SK-N-DZ (cell line): ENCODE results near the gene RPL15.

Experiments used
- DNase-seq: peaks from one replicate; pipeline ENCODE4 v3.0.0-alpha.2; 2015; ENCODE audit warnings: low spot score

Gene RPL15

GRCh38 chr3:23928524-23928923 is 11.6 kb downstream of the RPL15 start:
- DNase-seq: no peak

- no peak for DNase-seq
These were observed 14.7 kb downstream of the RPL15 start for GRCh38 chr3:23931597-23931996.

GRCh38 chr3:23932571-23932970 is 15.6 kb downstream of the RPL15 start:
- no peak for DNase-seq

GRCh38 chr3:23934253-23934652 is 17.3 kb downstream of the RPL15 start:
- no peak for DNase-seq

GRCh38 chr3:23937296-23937695 is 20.4 kb downstream of the RPL15 start:
- no peak for DNase-seq

GRCh38 chr3:23938688-23939087 is 21.8 kb downstream of the RPL15 start:
- DNase-seq: no peak

- no peak for DNase-seq
These were observed 23.8 kb downstream of the RPL15 start for GRCh38 chr3:23940775-23941174.

DNA sequence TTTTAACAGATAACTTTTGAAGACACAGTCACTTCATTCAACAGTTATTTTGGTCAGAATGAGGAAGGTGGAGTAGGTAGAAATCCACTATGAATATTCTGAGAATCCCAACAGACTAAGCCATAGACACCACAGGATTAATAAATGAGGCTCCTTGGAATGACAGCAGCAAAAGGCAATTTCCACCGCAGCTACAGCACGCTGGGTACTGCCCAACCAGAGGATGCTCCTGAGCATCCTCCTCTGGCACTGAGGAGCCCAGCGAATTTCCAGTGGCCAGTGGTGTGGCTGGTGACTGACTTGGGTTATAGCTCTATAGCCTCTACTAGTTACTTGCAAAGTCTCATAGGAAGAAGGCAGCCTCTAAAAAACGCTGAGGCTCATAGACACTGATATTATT is 24.5 kb downstream of the RPL15 start:
- DNase-seq: no peak

DNA sequence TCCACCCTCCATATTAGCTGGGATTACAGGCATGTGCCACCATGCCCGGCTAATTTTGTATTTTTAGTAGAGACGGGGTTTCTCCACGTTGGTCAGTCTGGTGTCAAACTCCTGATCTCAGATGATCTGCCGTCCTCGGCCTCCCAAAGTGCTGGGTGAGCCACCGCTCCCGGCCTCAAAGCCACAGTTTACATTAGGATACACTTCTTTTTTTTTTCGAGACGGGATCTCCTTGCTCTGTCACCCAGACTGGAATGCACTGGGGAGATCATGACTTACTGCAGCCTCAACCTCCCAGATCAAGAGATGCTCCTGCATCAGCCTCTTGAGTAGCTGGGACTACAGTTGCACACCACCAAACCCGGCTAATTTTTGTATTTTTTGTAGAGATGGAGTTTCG is 25.6 kb downstream of the RPL15 start:
- no peak for DNase-seq

- DNase-seq: no peak
These were observed 27.3 kb downstream of the RPL15 start for GRCh38 chr3:23944007-23944783.

- DNase-seq: peak; percentile 93
These were observed 28.1 kb downstream of the RPL15 start, which contains the start of gene NR1D2 for GRCh38 chr3:23944861-23945662. NR1D2 (plus strand) TSS chr3:23945286; CDS start chr3:23945579, 293 bp downstream.

DNA sequence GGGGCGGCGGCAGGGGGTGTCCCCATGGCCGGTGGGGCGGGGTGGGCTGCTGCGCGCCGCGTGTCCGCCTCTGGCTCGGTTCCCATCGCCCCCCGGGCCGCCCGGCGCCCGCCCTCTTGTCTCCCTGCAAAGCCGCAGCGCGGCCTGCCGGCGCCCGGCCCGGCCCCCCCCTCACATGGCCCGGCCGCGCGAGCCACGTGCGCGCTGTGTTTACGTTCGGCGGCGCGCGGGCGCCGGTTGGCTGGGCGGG is 28.7 kb downstream of the RPL15 start:
- DNase-seq: no peak

DNA sequence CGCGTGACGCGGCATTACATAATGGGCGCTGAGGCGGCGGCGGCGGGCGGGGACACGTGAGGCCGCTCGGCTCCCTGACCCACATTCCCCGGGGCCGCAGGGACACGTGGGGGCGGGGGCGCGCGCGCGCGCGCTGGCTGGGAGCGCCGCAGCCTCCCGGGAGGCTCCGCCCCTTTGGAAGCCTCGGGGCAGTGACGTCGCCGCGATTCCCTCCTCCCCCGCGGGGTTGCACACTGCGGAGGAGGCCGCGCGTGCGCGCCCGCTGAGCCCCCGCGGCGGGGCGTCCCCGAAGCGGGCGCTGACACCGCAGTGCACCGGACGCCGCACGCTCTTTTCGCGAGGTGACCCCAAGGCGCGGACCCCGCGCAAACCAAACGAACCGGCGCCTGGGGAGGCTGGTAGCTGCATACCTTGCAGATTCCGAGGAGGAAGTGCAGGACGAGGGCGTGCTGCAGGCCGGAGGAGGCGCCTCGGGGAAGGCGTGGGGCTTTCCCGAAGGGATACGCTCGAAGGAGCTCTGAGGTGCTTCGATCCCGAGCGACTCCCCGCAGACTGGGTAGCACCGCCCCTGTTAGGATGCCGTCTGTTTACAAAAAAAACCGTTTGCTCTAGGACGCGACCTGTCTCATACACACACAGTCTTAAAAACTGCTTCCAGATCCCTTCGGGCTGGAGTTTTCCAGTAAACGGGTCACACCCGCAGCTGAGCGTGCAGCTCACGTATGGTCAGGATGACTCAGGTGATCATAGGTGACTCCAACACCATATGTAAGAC is 29.2 kb downstream of the RPL15 start:
- DNase-seq: peak; percentile 97

DNA sequence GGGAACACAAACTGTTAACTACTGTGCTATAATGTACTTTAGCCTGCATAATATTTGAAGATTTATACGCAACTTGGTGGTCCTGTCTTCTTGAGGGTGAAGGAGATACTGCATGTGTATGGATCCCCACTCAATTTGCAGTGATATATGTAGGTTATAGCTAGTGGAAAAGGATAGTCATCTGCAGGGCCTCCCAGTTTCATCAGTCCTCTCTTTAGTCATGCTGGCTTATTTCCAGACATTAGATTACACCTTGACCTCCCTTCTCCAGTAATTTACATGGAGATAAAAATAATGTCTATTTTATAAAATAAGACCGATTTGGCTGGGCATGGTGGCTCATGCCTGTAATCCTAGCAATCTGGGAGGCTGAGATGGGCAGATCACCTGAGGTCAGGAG is 31.8 kb downstream of the RPL15 start:
- DNase-seq: no peak

- no peak for DNase-seq
These were observed 32.9 kb downstream of the RPL15 start for GRCh38 chr3:23949784-23950183.

DNA sequence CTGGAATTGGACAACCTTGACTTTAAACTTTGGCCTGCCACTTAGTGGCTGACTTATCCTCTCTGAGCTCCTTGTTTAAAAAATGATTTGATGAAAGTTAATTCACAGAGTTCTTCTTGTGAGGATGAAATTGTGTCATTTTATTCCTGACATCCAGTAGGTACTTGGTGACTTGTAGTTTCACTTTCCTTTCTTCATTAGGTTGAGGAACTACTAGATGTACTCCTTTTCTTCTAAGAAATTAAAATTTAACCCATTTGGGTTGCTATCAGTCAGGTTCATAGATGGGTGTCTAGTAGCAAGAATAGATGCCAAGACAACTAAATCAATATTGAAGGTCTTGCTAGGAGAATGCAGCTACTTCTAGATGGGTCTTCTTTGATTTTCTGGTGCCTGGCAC is 33.4 kb downstream of the RPL15 start:
- DNase-seq: no peak

- DNase-seq: no peak
These were observed 35.7 kb downstream of the RPL15 start for GRCh38 chr3:23952646-23953045.

- DNase-seq: peak; percentile 38
These were observed 36.6 kb downstream of the RPL15 start for GRCh38 chr3:23953523-23953922.

- no peak for DNase-seq
These were observed 37.2 kb downstream of the RPL15 start for GRCh38 chr3:23954144-23954543.

- no peak for DNase-seq
These were observed 39.8 kb downstream of the RPL15 start for GRCh38 chr3:23956701-23957100.

DNA sequence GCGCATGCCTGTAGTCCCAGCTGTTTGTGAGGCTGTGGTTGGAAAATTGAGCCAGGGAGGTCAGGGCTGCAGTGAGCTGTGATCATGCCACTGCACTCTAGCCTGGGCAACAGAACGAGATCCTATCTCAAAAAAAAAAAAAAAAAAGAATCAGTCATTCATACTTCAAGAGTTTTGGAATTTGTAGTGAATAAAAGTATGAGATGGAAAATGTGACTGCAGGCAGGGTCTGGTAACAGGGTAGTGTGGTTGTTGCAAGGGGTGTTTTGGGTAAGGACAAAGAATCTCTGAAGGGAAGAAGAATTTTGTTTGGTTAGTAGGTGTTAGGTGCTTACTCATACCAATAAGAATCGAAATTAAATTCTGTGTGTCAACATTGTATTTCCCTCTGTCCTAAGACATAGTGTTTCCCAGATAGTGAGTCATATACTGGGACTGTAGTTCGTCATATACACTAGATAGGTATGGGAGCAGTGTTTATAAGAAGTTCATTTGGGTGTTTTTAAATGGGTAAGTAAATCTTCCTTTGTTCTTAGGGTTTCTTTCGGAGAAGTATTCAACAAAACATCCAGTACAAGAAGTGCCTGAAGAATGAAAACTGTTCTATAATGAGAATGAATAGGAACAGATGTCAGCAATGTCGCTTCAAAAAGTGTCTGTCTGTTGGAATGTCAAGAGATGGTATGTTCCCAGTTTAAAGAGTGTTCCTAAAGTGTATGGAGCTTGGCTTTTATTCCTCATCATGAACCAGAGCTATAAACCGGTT is 42.4 kb downstream of the RPL15 start:
- no peak for DNase-seq

GRCh38 chr3:23960649-23961048 is 43.7 kb downstream of the RPL15 start:
- no peak for DNase-seq
